HepG2 (cell line): ENCODE measurements around the gene EGLN1. TPM values are rescaled to one million over a fixed set of nuclear protein-coding genes. Genes with fewer than 3 reads are reported as not detected.

Experiments used
- BRF2 ChIP-seq: sonication (generic); formaldehyde crosslinking; IDR thresholded peaks from 2 replicates; pipeline ENCODE4 v1.8.1; 2022; ENCODE audit warnings: mild to moderate bottlenecking, missing genetic modification reagents
- DBP ChIP-seq: sonication (generic); formaldehyde crosslinking; IDR thresholded peaks from 2 replicates; pipeline ENCODE4 v1.4.0; 2020; ENCODE audit warnings: missing genetic modification reagents; ENCODE audit errors: not compliant biosample characterization
- KDM1A ChIP-seq: IDR thresholded peaks from 2 replicates; pipeline ENCODE4 v1.6.1; 2016; ENCODE audit warnings: missing compliant biosample characterization
- MLXIP ChIP-seq: sonication (generic); formaldehyde crosslinking; IDR thresholded peaks from 2 replicates; pipeline ENCODE4 v1.9.0; 2021; ENCODE audit warnings: missing genetic modification reagents, borderline replicate concordance
- RFX5 ChIP-seq: IDR thresholded peaks from 2 replicates; pipeline ENCODE4 v1.6.1; 2011; ENCODE audit warnings: low read depth, low read length, improper control_type of control experiment
- TBP ChIP-seq: sonication (generic); formaldehyde crosslinking; IDR thresholded peaks from 2 replicates; pipeline ENCODE4 v1.5.0; 2020; ENCODE audit warnings: missing genetic modification reagents
- WIZ ChIP-seq: sonication (generic); formaldehyde crosslinking; IDR thresholded peaks from 2 replicates; pipeline ENCODE4 v1.5.1; 2020; ENCODE audit warnings: mild to moderate bottlenecking, missing genetic modification reagents
- ZBTB21 ChIP-seq: sonication (generic); formaldehyde crosslinking; IDR thresholded peaks from 2 replicates; pipeline ENCODE4 v1.4.0; 2020; ENCODE audit warnings: missing genetic modification reagents
- ZFP62 ChIP-seq: sonication (generic); formaldehyde crosslinking; IDR thresholded peaks from 2 replicates; pipeline ENCODE4 v1.4.0; 2020; ENCODE audit warnings: missing genetic modification reagents
- ZFP90 ChIP-seq: sonication (generic); formaldehyde crosslinking; IDR thresholded peaks from 2 replicates; pipeline ENCODE4 v1.8.0; 2022; ENCODE audit warnings: missing genetic modification reagents, mild to moderate bottlenecking, inconsistent platforms, borderline replicate concordance
- ZNF296 ChIP-seq: sonication (generic); formaldehyde crosslinking; conservative IDR thresholded peaks from 2 replicates; pipeline ENCODE4 v1.5.0; 2020; ENCODE audit warnings: mild to moderate bottlenecking, missing genetic modification reagents
- ZNF318 ChIP-seq: sonication (generic); formaldehyde crosslinking; IDR thresholded peaks from 2 replicates; pipeline ENCODE4 v1.4.0; 2020; ENCODE audit warnings: mild to moderate bottlenecking, missing genetic modification reagents
- ZNF547 ChIP-seq: sonication (generic); formaldehyde crosslinking; IDR thresholded peaks from 2 replicates; pipeline ENCODE4 v1.5.1; 2020; ENCODE audit warnings: mild to moderate bottlenecking, missing genetic modification reagents
- ZNF549 ChIP-seq: sonication (generic); formaldehyde crosslinking; IDR thresholded peaks from 2 replicates; pipeline ENCODE4 v1.5.0; 2020; ENCODE audit warnings: missing genetic modification reagents
- ZNF577 ChIP-seq: sonication (generic); formaldehyde crosslinking; IDR thresholded peaks from 2 replicates; pipeline ENCODE4 v1.4.0; 2020; ENCODE audit warnings: mild to moderate bottlenecking, low read depth, missing genetic modification reagents, borderline replicate concordance
- ZNF83 ChIP-seq: sonication (generic); formaldehyde crosslinking; IDR thresholded peaks from 2 replicates; pipeline ENCODE4 v1.4.0; 2020; ENCODE audit warnings: missing genetic modification reagents, mild to moderate bottlenecking, borderline replicate concordance
- ZSCAN21 ChIP-seq: sonication (generic); formaldehyde crosslinking; IDR thresholded peaks from 2 replicates; pipeline ENCODE4 v1.8.0; 2022; ENCODE audit warnings: mild to moderate bottlenecking, missing genetic modification reagents, moderate library complexity, borderline replicate concordance
- ZZZ3 ChIP-seq: sonication (generic); formaldehyde crosslinking; IDR thresholded peaks from 2 replicates; pipeline ENCODE4 v1.4.0; 2020; ENCODE audit warnings: missing genetic modification reagents, mild to moderate bottlenecking, borderline replicate concordance
- polyA plus RNA-seq, 8 experiments: library from polyadenylated mRNA; depleted of rRNA in 3 of 8; stranded (reverse) in 7 of 8; unstranded in 1 of 8; fragments of >200 nt; fragmentation: Illumina TruSeq in 4 of 8; extraction: Trizol in 4 of 8; gene quantifications; 2 replicates each; pipeline versions ENCODE4 v1.2.1 to v1.2.3, GENCODE V29; 2011 to 2016; ENCODE audit warnings: low read depth in 4 of 8, missing spikeins in 1 of 8, mixed read lengths in 1 of 8; ENCODE audit not compliant: insufficient read depth in 1 of 8
- total RNA-seq, 5 experiments: library from RNA; depleted of rRNA; stranded (reverse); fragments of >200 nt; fragmentation: Illumina TruSeq; extraction: Trizol; gene quantifications; 2 replicates each; pipeline ENCODE4 v1.2.3, GENCODE V29; 2016; ENCODE audit warnings: low read depth in 1 of 5

EGLN1 gene
- total and polyA plus RNA-seq, 2 of the 13 experiments (the other 11 are each of a cell fraction or from before 2014, with no cell fraction given): 34.4 to 44.1 TPM

GRCh38 chr1:231423648-231424047 lies 1.6 kb upstream of the EGLN1 start (continued):
- TF ChIP-seq BRF2 (CRISPR knock-in tag) (no peak), ZNF547 (no peak), RFX5 (no peak), ZBTB21 (CRISPR knock-in tag) (no peak), DBP (CRISPR knock-in tag) (no peak), WIZ (CRISPR knock-in tag) (no peak), ZNF296 (CRISPR knock-in tag) (no peak), ZNF577 (CRISPR knock-in tag) (no peak), ZNF83 (CRISPR knock-in tag) (no peak), ZZZ3 (CRISPR knock-in tag) (no peak), TBP (CRISPR knock-in tag) (no peak), ZFP90 (CRISPR knock-in tag) (no peak), ZNF318 (CRISPR knock-in tag) (no peak), ZFP62 (no peak), MLXIP (CRISPR knock-in tag) (no peak), ZNF549 (no peak), KDM1A (CRISPR knock-in tag) (peak; percentile 67), ZSCAN21 (CRISPR knock-in tag) (no peak)
